MM.1S (cell line): ENCODE results near the gene HIBCH.
A peak's percentile ranks its signal among the peaks of the same experiment; 100 is the strongest.

Experiments used
- DNase-seq: peaks from one replicate; pipeline ENCODE4 v3.0.0-alpha.2; 2015
- H2AFZ ChIP-seq: fragments of 300-600 bp; sonication (generic); 2 replicates; pipeline ENCODE4 v1.6.0; 2016; ENCODE audit warnings: antibody characterized with exemption, low read length
- H3F3A ChIP-seq: fragments of 300-600 bp; sonication (generic); 2 replicates; pipeline ENCODE4 v1.6.1; 2016; ENCODE audit warnings: mild to moderate bottlenecking, antibody characterized with exemption, low read length, moderate library complexity, mixed read lengths; ENCODE audit not compliant: insufficient read depth
- H3K27ac ChIP-seq: fragments of 300-600 bp; sonication (generic); 2 replicates; pipeline ENCODE4 v1.5.1; 2016; ENCODE audit warnings: mild to moderate bottlenecking, low read length
- H3K27me3 ChIP-seq: fragments of 300-600 bp; sonication (generic); replicated peaks from 2 replicates; pipeline ENCODE4 v1.6.0; 2016; ENCODE audit warnings: low read length; ENCODE audit not compliant: insufficient read depth
- H3K36me3 ChIP-seq: fragments of 300-600 bp; sonication (generic); replicated peaks from 2 replicates; pipeline ENCODE4 v1.6.1; 2016; ENCODE audit warnings: mild to moderate bottlenecking, low read length, mixed read lengths; ENCODE audit not compliant: insufficient read depth
- H3K4me1 ChIP-seq: fragments of 300-600 bp; sonication (generic); 2 replicates; pipeline ENCODE4 v1.6.1; 2016; ENCODE audit warnings: low read length, mixed read lengths
- H3K4me2 ChIP-seq: fragments of 300-600 bp; sonication (generic); 2 replicates; pipeline ENCODE4 v1.6.0; 2016; ENCODE audit warnings: low read depth, low read length
- H3K4me3 ChIP-seq: fragments of 300-600 bp; sonication (generic); 2 replicates; pipeline ENCODE4 v1.5.1; 2016; ENCODE audit warnings: low read length, mixed read lengths
- H3K79me2 ChIP-seq: fragments of 300-600 bp; sonication (generic); 2 replicates; pipeline ENCODE4 v1.6.1; 2016; ENCODE audit warnings: mixed run types, low read length, mixed read lengths
- H3K9ac ChIP-seq: fragments of 300-600 bp; sonication (generic); 2 replicates; pipeline ENCODE4 v1.6.1; 2016; ENCODE audit warnings: low read length, mixed read lengths
- H3K9me2 ChIP-seq: fragments of 300-600 bp; sonication (generic); replicated peaks from 2 replicates; pipeline ENCODE4 v1.6.1; 2016; ENCODE audit warnings: mild to moderate bottlenecking, low read length, mixed read lengths; ENCODE audit not compliant: insufficient read depth
- H3K9me3 ChIP-seq: fragments of 300-600 bp; sonication (generic); replicated peaks from 2 replicates; pipeline ENCODE4 v1.6.1; 2016; ENCODE audit warnings: mild to moderate bottlenecking, low read length, mixed read lengths; ENCODE audit not compliant: insufficient read depth
- H4K20me1 ChIP-seq: fragments of 300-600 bp; sonication (generic); 2 replicates; pipeline ENCODE4 v1.6.1; 2016; ENCODE audit warnings: mild to moderate bottlenecking, low read length, moderate library complexity, mixed read lengths; ENCODE audit not compliant: insufficient read depth
- EZH2 ChIP-seq: fragments of 300-600 bp; sonication (generic); optimal IDR thresholded peaks from 2 replicates; pipeline ENCODE3; 2017; ENCODE audit warnings: low read depth, mild to moderate bottlenecking, antibody characterized with exemption, low read length, mixed read lengths
- EZH2phosphoT487 ChIP-seq: fragments of 300-600 bp; sonication (generic); IDR thresholded peaks from 2 replicates; pipeline ENCODE4 v1.6.1; 2018; ENCODE audit warnings: antibody characterized with exemption, low read length
- TF ChIP-seq, protein P1 (sequence below): fragments of 300-600 bp; sonication (generic); IDR thresholded peaks from 2 replicates; pipeline ENCODE4 v1.5.1; 2016; ENCODE audit warnings: antibody characterized with exemption, low read length, mixed read lengths

The HIBCH gene

DNA sequence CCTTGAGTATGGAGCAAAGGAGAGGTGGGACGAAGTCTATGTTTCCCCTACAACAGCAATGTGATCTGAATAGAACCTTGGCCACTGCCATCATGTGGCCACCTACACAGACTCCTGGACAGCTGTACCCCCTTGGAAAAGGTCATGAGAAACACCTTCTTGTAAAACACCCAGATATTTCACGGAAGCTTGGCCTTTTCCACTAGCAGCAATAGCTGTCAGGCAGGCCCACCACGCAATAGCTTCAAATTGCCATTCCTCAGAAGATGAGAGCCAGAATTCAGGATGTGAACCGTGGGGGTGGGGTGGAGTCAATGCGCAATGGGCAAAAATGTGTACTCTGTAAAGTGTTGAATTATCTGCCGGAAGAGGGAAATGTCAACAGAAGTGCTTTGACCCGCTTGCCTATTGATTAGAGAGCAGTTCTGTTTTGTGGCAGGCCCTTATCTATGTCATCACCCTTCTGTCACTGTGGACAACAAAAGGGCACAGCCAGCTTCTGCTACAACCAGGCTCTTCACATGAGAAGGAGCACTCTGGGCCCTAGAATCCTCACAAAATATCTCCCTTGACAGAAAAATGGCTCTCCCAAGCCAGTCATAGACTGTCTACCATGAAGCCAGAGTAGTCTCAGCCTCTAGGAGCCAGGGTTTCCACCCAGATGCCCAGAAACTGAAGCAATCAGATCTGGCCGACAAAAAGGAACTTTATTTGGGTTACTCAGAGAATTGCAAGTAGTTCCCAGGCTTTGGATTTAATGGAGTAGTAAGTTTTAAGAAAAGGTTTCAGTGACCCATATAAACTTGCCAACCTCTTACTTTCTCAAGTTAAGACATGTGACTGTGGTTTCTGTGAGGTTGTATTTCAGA, 33.3 kb upstream of the HIBCH start:
- Histone ChIP-seq H3K36me3 (no peaks in the 10 kb centered on the region), H3K4me1 (no peaks in the 10 kb centered on the region), H3K27ac (no peak overlapping the region), H3K79me2 (no peaks in the 10 kb centered on the region), H3K9me3 (no peaks in the 10 kb centered on the region), H2AFZ (no peak overlapping the region), H3K4me3 (no peak overlapping the region), H3K4me2 (no peak overlapping the region), H4K20me1 (no peaks in the 10 kb centered on the region), H3K27me3 (no peaks in the 10 kb centered on the region), H3K9me2 (no peaks in the 10 kb centered on the region), H3K9ac (no peak overlapping the region), H3F3A (no peaks in the 10 kb centered on the region)
- TF ChIP-seq, protein P1, sequence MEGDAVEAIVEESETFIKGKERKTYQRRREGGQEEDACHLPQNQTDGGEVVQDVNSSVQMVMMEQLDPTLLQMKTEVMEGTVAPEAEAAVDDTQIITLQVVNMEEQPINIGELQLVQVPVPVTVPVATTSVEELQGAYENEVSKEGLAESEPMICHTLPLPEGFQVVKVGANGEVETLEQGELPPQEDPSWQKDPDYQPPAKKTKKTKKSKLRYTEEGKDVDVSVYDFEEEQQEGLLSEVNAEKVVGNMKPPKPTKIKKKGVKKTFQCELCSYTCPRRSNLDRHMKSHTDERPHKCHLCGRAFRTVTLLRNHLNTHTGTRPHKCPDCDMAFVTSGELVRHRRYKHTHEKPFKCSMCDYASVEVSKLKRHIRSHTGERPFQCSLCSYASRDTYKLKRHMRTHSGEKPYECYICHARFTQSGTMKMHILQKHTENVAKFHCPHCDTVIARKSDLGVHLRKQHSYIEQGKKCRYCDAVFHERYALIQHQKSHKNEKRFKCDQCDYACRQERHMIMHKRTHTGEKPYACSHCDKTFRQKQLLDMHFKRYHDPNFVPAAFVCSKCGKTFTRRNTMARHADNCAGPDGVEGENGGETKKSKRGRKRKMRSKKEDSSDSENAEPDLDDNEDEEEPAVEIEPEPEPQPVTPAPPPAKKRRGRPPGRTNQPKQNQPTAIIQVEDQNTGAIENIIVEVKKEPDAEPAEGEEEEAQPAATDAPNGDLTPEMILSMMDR, result no peak
- TF ChIP-seq EZH2phosphoT487 (no peak), EZH2 (no peak)
- no peak for DNase-seq

DNA sequence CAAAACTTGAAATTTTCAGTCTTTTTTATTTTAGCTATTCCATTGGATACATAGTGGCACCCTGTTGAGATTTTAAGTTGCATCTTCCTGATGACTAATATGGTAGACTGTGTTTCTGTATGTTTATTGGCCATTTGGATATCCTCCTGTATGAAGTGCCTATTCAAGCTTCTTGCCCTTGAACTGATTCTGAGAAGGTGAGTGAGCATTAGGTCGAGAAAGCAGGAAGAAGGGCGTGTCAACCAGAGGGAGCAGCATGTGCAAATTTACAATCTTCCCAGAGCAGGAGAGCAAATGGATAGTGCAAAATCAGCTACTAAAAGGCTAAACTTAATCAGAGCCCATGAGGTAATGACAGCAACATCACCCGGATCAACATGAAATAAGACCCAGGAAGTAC, 32.3 kb upstream of the HIBCH start:
- DNase-seq, result no peak
- Histone ChIP-seq H3K27ac (no peak overlapping the region), H3K36me3 (no peaks in the 10 kb centered on the region), H3K4me3 (no peak overlapping the region), H3K9ac (no peak overlapping the region), H2AFZ (no peak overlapping the region), H3K79me2 (no peaks in the 10 kb centered on the region), H3K9me2 (no peaks in the 10 kb centered on the region), H3F3A (no peaks in the 10 kb centered on the region), H3K4me1 (no peaks in the 10 kb centered on the region), H4K20me1 (no peaks in the 10 kb centered on the region), H3K27me3 (no peaks in the 10 kb centered on the region), H3K9me3 (no peaks in the 10 kb centered on the region), H3K4me2 (no peak overlapping the region)
- TF ChIP-seq EZH2phosphoT487, result no peak

DNA sequence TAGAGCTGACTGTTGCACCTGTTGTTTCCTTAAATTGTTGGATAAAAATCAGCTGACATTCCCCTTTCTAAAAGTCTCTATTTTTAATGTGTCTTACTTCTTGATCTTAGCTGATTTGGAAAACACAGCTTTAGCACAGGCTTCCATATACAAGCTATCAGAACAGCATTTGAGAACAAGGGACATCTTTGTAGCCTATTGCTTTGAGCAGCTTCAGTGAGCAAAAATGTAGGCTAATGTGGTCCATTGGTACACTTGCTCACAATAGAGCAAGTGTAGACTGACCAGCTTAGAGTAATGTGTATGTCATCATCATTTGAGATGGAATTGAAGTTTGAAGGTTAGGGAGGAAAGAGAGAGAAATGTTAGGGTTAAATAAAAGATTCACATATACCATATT, 30.7 kb upstream of the HIBCH start:
- Histone ChIP-seq H3K4me3 (no peak overlapping the region), H3K79me2 (no peaks in the 10 kb centered on the region), H3K4me1 (no peaks in the 10 kb centered on the region), H3K27me3 (no peaks in the 10 kb centered on the region), H3K9ac (no peak overlapping the region), H2AFZ (no peak overlapping the region), H3K9me3 (no peaks in the 10 kb centered on the region), H3K27ac (no peak overlapping the region), H3F3A (no peaks in the 10 kb centered on the region), H3K4me2 (no peak overlapping the region), H3K9me2 (no peaks in the 10 kb centered on the region), H3K36me3 (no peaks in the 10 kb centered on the region), H4K20me1 (no peaks in the 10 kb centered on the region)
- no peak for DNase-seq
- TF ChIP-seq, protein P1, result no peak
- no peak for TF ChIP-seq EZH2phosphoT487
- no peak for TF ChIP-seq EZH2

DNA sequence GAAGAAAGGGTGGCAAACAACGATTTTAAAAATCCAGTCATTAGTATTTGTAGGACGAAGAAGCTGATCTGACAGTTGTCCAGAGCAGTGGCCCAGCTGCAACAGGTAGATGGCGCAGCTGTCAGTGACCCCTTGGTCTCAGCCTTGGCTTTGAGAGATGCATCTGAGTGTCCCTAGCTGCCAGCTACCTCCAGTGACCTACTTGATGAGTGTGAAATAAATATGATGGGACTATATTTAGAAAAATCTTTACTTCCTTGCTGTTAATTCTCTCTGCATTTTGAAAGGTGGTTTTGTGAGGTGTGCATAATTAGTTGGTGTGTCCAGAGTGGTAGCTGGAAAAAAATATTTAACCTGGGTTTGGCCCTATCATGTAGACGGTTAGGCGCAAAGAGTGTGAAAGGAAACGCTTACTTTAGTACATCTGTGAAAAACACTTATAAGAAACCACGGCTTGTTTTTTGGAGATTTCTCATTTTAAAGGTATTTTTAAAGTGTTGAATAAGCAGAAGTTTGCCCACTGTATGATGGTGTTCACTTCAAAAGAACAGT, 24.7 kb upstream of the HIBCH start:
- Histone ChIP-seq H3K4me2 (peak overlapping the region; percentile 57), H3K9ac (peak overlapping the region; percentile 37; the same call in 1 of the 2 replicates), H3K27me3 (no peaks in the 10 kb centered on the region), H3K27ac (no peak overlapping the region), H3F3A (no peaks in the 10 kb centered on the region), H2AFZ (peak overlapping the region; percentile 21), H4K20me1 (no peaks in the 10 kb centered on the region), H3K4me3 (peak overlapping the region; percentile 44), H3K79me2 (no peaks in the 10 kb centered on the region), H3K36me3 (no peaks in the 10 kb centered on the region), H3K9me3 (no peaks in the 10 kb centered on the region), H3K9me2 (no peaks in the 10 kb centered on the region), H3K4me1 (peaks cover 7% of the 10 kb centered on the region)
- peak; percentile 46 for DNase-seq
- TF ChIP-seq EZH2, result no peak
- TF ChIP-seq, protein P1, result peak; percentile 52
- TF ChIP-seq EZH2phosphoT487, result no peak
